HepG2 (cell line): ENCODE measurements around the gene C4orf17. TPM values are rescaled to one million over a fixed set of nuclear protein-coding genes. Genes with fewer than 3 reads are reported as not detected.

Experiments
- ATAC-seq: fragments of 200-7000 bp; cut with Tn5 transposase; 3 replicates; pipeline ENCODE4 v1.9.1; 2020; ENCODE audit warnings: mild to moderate bottlenecking, moderate library complexity
- BruUV-seq: library from RNA; stranded (reverse); fragments of 400-500 nt; replicated peaks from 2 replicates; lab custom pipeline; 2021; lab: Mats Ljungman, UMichigan
- CTCF ChIA-PET: fragments of 300-600 bp; formaldehyde crosslinking; extraction: SDS; loops from one replicate; lab custom pipeline; 2021; ENCODE audit warnings: low total read pairs, inconsistent platforms, low intra/inter-chr PET ratio; lab: Yijun Ruan, JAX
- POLR2A ChIA-PET: fragments of 350-600 bp; sonication (Branson Sonifier 250); formaldehyde crosslinking; loops from one replicate; lab custom pipeline; 2020; ENCODE audit warnings: antibody characterized with exemption, inconsistent platforms; lab: Yijun Ruan, JAX
- DNase-seq: peaks from one replicate; pipeline ENCODE4 v3.0.0-alpha.2; 2015; ENCODE audit warnings: low spot score
- FAIRE-seq: peaks from 3 replicates; lab custom pipeline; 2011; peaks lifted over from hg19 to GRCh38; lab: Jason Lieb, UNC
- H2AFZ ChIP-seq: one replicate; pipeline ENCODE4 v1.6.1; 2011; ENCODE audit warnings: low read length, inconsistent platforms
- H3K27ac ChIP-seq: fragments of 300-600 bp; 3 replicates; pipeline ENCODE4 v1.8.0; 2011; ENCODE audit warnings: mixed run types, mild to moderate bottlenecking, mixed read lengths, low read length, inconsistent platforms; ENCODE audit not compliant: insufficient read depth; ENCODE audit errors: extremely low read length
- H3K27me3 ChIP-seq, 2 experiments: fragments of 200-600 bp in 1 of 2; 2 replicates in 1 of 2; 3 replicates in 1 of 2; pipeline versions ENCODE4 v1.6.0 to v1.8.0; 2011; ENCODE audit warnings: low read length in 2 of 2, mild to moderate bottlenecking in 2 of 2, moderate library complexity in 2 of 2, inconsistent platforms in 1 of 2; ENCODE audit not compliant: insufficient read depth in 2 of 2, control insufficient read depth in 1 of 2
- H3K36me3 ChIP-seq, 2 experiments: fragments of 200-600 bp in 1 of 2; replicated peaks in 1 of 2; 2 replicates in 1 of 2; 3 replicates in 1 of 2; pipeline versions ENCODE4 v1.5.1 to v1.8.0; 2011; ENCODE audit warnings: low read length in 2 of 2, inconsistent platforms in 1 of 2; ENCODE audit not compliant: insufficient read depth in 2 of 2, control insufficient read depth in 1 of 2
- H3K4me1 ChIP-seq: 2 replicates; pipeline ENCODE4 v1.5.1; 2012; ENCODE audit warnings: low read length, inconsistent platforms; ENCODE audit not compliant: insufficient read depth
- H3K4me2 ChIP-seq: 2 replicates; pipeline ENCODE4 v1.6.0; 2011; ENCODE audit warnings: low read depth, low read length, inconsistent platforms
- H3K4me3 ChIP-seq, 3 experiments: fragments of 200-600 bp in 1 of 3; sonication (generic), shearing (Covaris generic) in 1 of 3; replicated peaks in 1 of 3; 2 replicates each; pipeline ENCODE4 v1.5.1; 2011 to 2016; ENCODE audit warnings: low read length in 3 of 3, inconsistent platforms in 2 of 3, low read depth in 2 of 3, mild to moderate bottlenecking in 2 of 3, control low read depth in 1 of 3, mixed read lengths in 1 of 3; ENCODE audit not compliant: insufficient read depth in 1 of 3
- H3K79me2 ChIP-seq: one replicate; pipeline ENCODE4 v1.6.1; 2011; ENCODE audit warnings: low read length, inconsistent platforms; ENCODE audit not compliant: insufficient read depth
- H3K9ac ChIP-seq: 2 replicates; pipeline ENCODE4 v1.6.0; 2011; ENCODE audit warnings: mild to moderate bottlenecking, low read depth, low read length, inconsistent platforms; ENCODE audit not compliant: insufficient read depth
- H3K9me3 ChIP-seq: 2 replicates; pipeline ENCODE4 v1.5.1; 2012; ENCODE audit warnings: mild to moderate bottlenecking, low read length
- H4K20me1 ChIP-seq: 2 replicates; pipeline ENCODE4 v1.6.0; 2011; ENCODE audit warnings: inconsistent platforms, mild to moderate bottlenecking, low read length, moderate library complexity; ENCODE audit not compliant: insufficient read depth
- CREB3 ChIP-seq: sonication (generic); formaldehyde crosslinking; IDR thresholded peaks from 2 replicates; pipeline ENCODE4 v1.5.0; 2020; ENCODE audit warnings: missing genetic modification reagents
- DDIT3 ChIP-seq: sonication (generic); formaldehyde crosslinking; IDR thresholded peaks from 2 replicates; pipeline ENCODE4 v1.4.0; 2020; ENCODE audit warnings: mild to moderate bottlenecking, missing genetic modification reagents
- FOXJ3 ChIP-seq: sonication (generic); formaldehyde crosslinking; IDR thresholded peaks from 2 replicates; pipeline ENCODE4 v1.4.0; 2020; ENCODE audit warnings: missing genetic modification reagents, mild to moderate bottlenecking, borderline replicate concordance
- HDAC1 ChIP-seq: sonication (generic); formaldehyde crosslinking; IDR thresholded peaks from 2 replicates; pipeline ENCODE4 v1.5.1; 2020; ENCODE audit warnings: mild to moderate bottlenecking, missing genetic modification reagents
- MXD1 ChIP-seq: sonication (generic); formaldehyde crosslinking; IDR thresholded peaks from 2 replicates; pipeline ENCODE4 v1.4.0; 2020; ENCODE audit warnings: mild to moderate bottlenecking, missing genetic modification reagents
- NFATC3 ChIP-seq: sonication (generic); formaldehyde crosslinking; IDR thresholded peaks from 2 replicates; pipeline ENCODE4 v1.5.1; 2020; ENCODE audit warnings: mild to moderate bottlenecking, missing genetic modification reagents
- PAWR ChIP-seq: sonication (generic); formaldehyde crosslinking; IDR thresholded peaks from 2 replicates; pipeline ENCODE4 v1.4.0; 2020; ENCODE audit warnings: missing genetic modification reagents, mild to moderate bottlenecking, borderline replicate concordance
- PITX1 ChIP-seq: sonication (generic); formaldehyde crosslinking; IDR thresholded peaks from 2 replicates; pipeline ENCODE4 v1.5.1; 2020; ENCODE audit warnings: mild to moderate bottlenecking, missing genetic modification reagents
- SKI ChIP-seq: fragments of 450-650 bp; IDR thresholded peaks from one replicate; pipeline ENCODE4 v1.6.1; 2018; ENCODE audit warnings: mild to moderate bottlenecking; ENCODE audit not compliant: partially characterized antibody
- TAF15 ChIP-seq: fragments of 200-400 bp; formaldehyde crosslinking; IDR thresholded peaks from one replicate; pipeline ENCODE4 v1.6.1; 2018; ENCODE audit warnings: mild to moderate bottlenecking, low read depth, low read length; ENCODE audit not compliant: poor library complexity, severe bottlenecking
- ZNF430 ChIP-seq: sonication (generic); formaldehyde crosslinking; IDR thresholded peaks from 2 replicates; pipeline ENCODE4 v1.9.0; 2021; ENCODE audit warnings: mild to moderate bottlenecking, missing genetic modification reagents
- ZNF557 ChIP-seq: sonication (generic); formaldehyde crosslinking; IDR thresholded peaks from 2 replicates; pipeline ENCODE4 v1.4.0; 2020; ENCODE audit warnings: missing genetic modification reagents
- ZNF761 ChIP-seq: sonication (generic); formaldehyde crosslinking; conservative IDR thresholded peaks from 2 replicates; pipeline ENCODE4 v1.4.0; 2020; ENCODE audit warnings: mild to moderate bottlenecking, missing genetic modification reagents
- WGBS: methylation state at CpG from one replicate; pipeline ENCODE4 v1.1.6; 2017; ENCODE audit warnings: low lambda C conversion rate; 5-methylcytosine and 5-hydroxymethylcytosine counted together
- in situ Hi-C: cut with HindIII; loops from 2 replicates; pipeline ENCODE4 v1.10.0; 2017; ENCODE audit warnings: low pct_unique_long_range_greater_than_20kb; ENCODE audit not compliant: extremely low pct_ligation_motif_present
- intact Hi-C: fragments of 100-400 bp; cut with micrococcal nuclease; formaldehyde crosslinking; loops from one replicate; pipeline ENCODE4 v1.10.0; 2022; ENCODE audit not compliant: unreplicated experiment
- polyA plus RNA-seq, 8 experiments: library from polyadenylated mRNA; depleted of rRNA in 3 of 8; stranded (reverse) in 7 of 8; unstranded in 1 of 8; fragments of >200 nt; fragmentation: Illumina TruSeq in 4 of 8; extraction: Trizol in 4 of 8; gene quantifications; 2 replicates each; pipeline versions ENCODE4 v1.2.1 to v1.2.3, GENCODE V29; 2011 to 2016; ENCODE audit warnings: low read depth in 4 of 8, missing spikeins in 1 of 8, mixed read lengths in 1 of 8; ENCODE audit not compliant: insufficient read depth in 1 of 8
- total RNA-seq, 5 experiments: library from RNA; depleted of rRNA; stranded (reverse); fragments of >200 nt; fragmentation: Illumina TruSeq; extraction: Trizol; gene quantifications; 2 replicates each; pipeline ENCODE4 v1.2.3, GENCODE V29; 2016; ENCODE audit warnings: low read depth in 1 of 5

Gene C4orf17
- total and polyA plus RNA-seq, 2 of the 13 experiments (the other 11 are each of a cell fraction or from before 2014, with no cell fraction given) = not detected

GRCh38 chr4:99518601-99519295 is 7.9 kb downstream of the C4orf17 start:
- ATAC-seq (no peak), DNase-seq (no peak), FAIRE-seq (no peak)
- 63% methylated on average over 6 of the region's 6 CpGs for WGBS
- H3K4me3 ChIP-seq = no peak overlapping the region
- H3K27ac ChIP-seq = no peak overlapping the region
- in situ Hi-C loops = no loop called here
- POLR2A ChIA-PET = no interaction called here
- CTCF ChIA-PET = no interaction called here
- BruUV-seq = no TSS peak
- no peaks in the 10 kb centered on the region for H3K4me1 ChIP-seq
- H3K36me3 ChIP-seq = no peaks in the 10 kb centered on the region
- H3K9ac ChIP-seq = no peak overlapping the region
- no peaks in the 10 kb centered on the region for H3K79me2 ChIP-seq
- no peaks in the 10 kb centered on the region for H3K9me3 ChIP-seq
- peaks cover 0 to 3% of the 10 kb centered on the region in 2 experiments; a peak in 1 of 5 replicates for H3K27me3 ChIP-seq
- H2AFZ ChIP-seq = no peak overlapping the region
- no peaks in the 10 kb centered on the region for H4K20me1 ChIP-seq
- no peak overlapping the region for H3K4me2 ChIP-seq
- intact Hi-C loops = no loop called here
- no peak for TF ChIP-seq FOXJ3
- TF ChIP-seq CREB3 (CRISPR knock-in tag) = no peak
- no peak for TF ChIP-seq MXD1
- no peak for TF ChIP-seq ZNF761
- TF ChIP-seq HDAC1 (CRISPR knock-in tag) = no peak
- TF ChIP-seq TAF15 = no peak
- no peak for TF ChIP-seq DDIT3 (CRISPR knock-in tag)
- no peak for TF ChIP-seq SKI
- no peak for TF ChIP-seq PITX1 (CRISPR knock-in tag)
- no peak for TF ChIP-seq PAWR (CRISPR knock-in tag)
- TF ChIP-seq NFATC3 (CRISPR knock-in tag) = no peak
- no peak for TF ChIP-seq ZNF430 (CRISPR knock-in tag)
- no peak for TF ChIP-seq ZNF557
